Measurements from ENCODE around the gene U2SURP.
"Not testable (repeated sequence)": the region's sequence is repeated elsewhere in the genome, so short reads cannot be mapped to it uniquely, and the experiment has no call there.

U2SURP gene

GRCh38 chr3:143073983-143074382 is 72.6 kb downstream of the U2SURP start:
- not testable (repeated sequence) for DNase-seq

- DNase-seq, result no peak
Measured at GRCh38 chr3:143078883-143079282, 77.5 kb downstream of the U2SURP start.

GRCh38 chr3:143080196-143080595 is 78.8 kb downstream of the U2SURP start:
- DNase-seq, result no peak

- no peak for DNase-seq
Measured at GRCh38 chr3:143081365-143081764, 80.0 kb downstream of the U2SURP start.

- no peak for DNase-seq
Measured at GRCh38 chr3:143081844-143082778, 80.7 kb downstream of the U2SURP start.

GRCh38 chr3:143083781-143084180 is 82.4 kb downstream of the U2SURP start:
- no peak for DNase-seq

- DNase-seq, result no peak
Measured at GRCh38 chr3:143084856-143085731, 83.7 kb downstream of the U2SURP start.

- no peak for DNase-seq
Measured at GRCh38 chr3:143088835-143089234, 87.5 kb downstream of the U2SURP start.

GRCh38 chr3:143089965-143090364 is 88.6 kb downstream of the U2SURP start:
- no peak for DNase-seq

GRCh38 chr3:143090486-143090885 is 89.1 kb downstream of the U2SURP start:
- no peak for DNase-seq

GRCh38 chr3:143090976-143091837 is 89.8 kb downstream of the U2SURP start:
- DNase-seq, result no peak

- DNase-seq, result no peak
Measured at GRCh38 chr3:143092191-143092590, 90.8 kb downstream of the U2SURP start.

GRCh38 chr3:143095813-143096212 is 94.4 kb downstream of the U2SURP start:
- no peak for DNase-seq

GRCh38 chr3:143098032-143098764 is 96.8 kb downstream of the U2SURP start:
- DNase-seq, result peak; percentile 27

- DNase-seq, result no peak
Measured at GRCh38 chr3:143099210-143099609, 97.8 kb downstream of the U2SURP start.

GRCh38 chr3:143099690-143100089 is 98.3 kb downstream of the U2SURP start:
- no peak for DNase-seq

- DNase-seq, result no peak
Measured at GRCh38 chr3:143100451-143100850, 99.1 kb downstream of the U2SURP start.

GRCh38 chr3:143101792-143102381 is 100.5 kb downstream of the U2SURP start:
- no peak for DNase-seq

- DNase-seq, result no peak
Measured at GRCh38 chr3:143103652-143104051, 102.3 kb downstream of the U2SURP start.

- DNase-seq, result no peak
Measured at GRCh38 chr3:143105170-143105569, 103.8 kb downstream of the U2SURP start.

GRCh38 chr3:143109861-143110260 is 108.5 kb downstream of the U2SURP start:
- no peak for DNase-seq
